Stimulated activated CD8-positive, alpha-beta memory T cell treated with anti-CD3 and anti-CD28 coated beads, Interleukin-15, amount 100 ng/mL, for 24 hours (primary cell): Measurements from ENCODE around the gene RCHY1.
"Not testable (repeated sequence)": the region's sequence is repeated elsewhere in the genome, so short reads cannot be mapped to it uniquely, and the experiment has no call there.

ENCODE experiments used
- DNase-seq: peaks from one replicate; pipeline ENCODE4 v3.0.0-alpha.2; 2020; ENCODE audit warnings: low read depth

The RCHY1 gene

GRCh38 chr4:75514131-75514948, at the start of gene RCHY1, which contains the start of gene THAP6:
TSS of gene RCHY1 (minus strand) at chr4:75514403. CDS start at chr4:75514286, 117 bp downstream.
TSS of gene THAP6 (plus strand) at chr4:75514473. CDS start at chr4:75515453, 980 bp downstream.
- DNase-seq = peak; percentile 81

DNA sequence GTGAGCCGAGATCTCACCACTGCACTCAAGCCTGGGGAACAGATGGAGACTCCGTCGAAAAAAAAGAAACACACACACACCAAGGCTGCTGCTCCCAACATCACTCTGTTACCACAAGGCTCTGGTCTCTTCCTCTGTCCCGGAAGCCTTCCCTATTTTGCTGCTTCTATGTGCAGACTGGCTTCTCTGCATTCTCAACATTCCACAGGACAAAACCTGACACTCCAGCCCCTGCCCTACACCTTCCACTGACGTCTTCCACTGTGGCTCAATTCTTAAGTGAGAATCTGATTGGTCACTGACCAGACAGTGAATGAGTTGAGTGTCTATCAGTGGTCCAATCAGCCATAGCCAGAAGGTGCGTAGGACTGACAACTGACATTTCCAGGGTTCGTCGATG, 47.6 kb upstream of the RCHY1 start:
- no peak for DNase-seq

DNA sequence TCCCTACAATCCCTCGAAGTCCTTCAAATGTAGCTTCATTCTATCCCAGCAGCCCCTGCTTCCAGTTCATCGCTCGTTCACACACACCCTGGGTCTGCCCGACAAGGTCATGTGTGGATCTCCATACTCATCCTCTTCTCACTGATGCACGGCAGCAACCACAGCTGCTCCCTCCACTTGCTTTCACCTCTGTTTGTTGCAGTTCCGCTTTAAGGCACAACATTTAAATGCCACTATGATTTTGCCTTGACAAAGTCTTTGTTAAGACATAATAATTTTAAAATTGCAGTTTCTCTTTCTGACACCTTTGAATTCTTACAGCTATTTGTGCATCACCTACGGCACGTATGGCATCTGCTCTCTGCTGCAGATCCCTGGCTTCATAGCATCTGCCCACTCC, 43.5 kb upstream of the RCHY1 start:
- no peak for DNase-seq

DNA sequence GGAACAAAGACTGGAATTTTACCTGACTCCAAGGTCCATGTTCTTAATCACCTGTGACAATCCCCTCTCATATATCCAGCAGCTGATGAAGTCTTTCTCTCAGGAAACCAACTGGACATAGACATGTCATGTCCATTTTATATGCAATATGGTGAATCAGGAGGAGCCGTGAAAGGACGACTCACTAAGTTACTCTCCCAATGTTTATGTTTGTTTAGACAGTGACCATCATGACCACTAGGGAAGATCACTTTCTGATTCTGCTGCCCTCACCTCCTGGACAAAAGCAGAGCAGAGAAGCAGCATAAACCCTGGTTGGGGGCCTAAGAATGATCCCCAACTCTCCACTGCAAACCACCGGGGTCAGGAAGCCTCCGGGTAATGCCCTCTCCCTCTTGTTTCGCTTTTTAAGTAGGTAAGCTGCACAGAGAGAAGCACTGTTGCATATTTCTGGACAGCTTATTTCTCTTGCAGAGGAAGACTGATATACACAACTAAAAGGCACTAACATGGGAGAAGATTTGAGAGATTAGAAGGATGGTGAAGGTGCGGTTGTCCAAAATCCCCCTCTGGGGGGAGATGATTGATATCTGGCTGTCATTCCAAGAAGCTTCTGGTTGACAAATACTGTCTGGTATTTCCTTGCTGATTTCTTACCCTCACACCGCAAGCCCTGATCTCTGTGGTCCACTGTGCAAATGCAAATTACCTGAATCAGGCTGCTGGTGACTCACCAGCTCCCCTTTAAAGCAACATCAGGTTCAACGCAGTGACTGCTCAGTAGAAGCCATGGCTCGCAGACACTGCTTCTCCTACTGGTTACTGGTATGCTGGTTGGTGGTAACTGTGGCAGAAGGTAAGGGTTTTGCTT, 41.3 kb upstream of the RCHY1 start, which contains the start of gene ODAPH:
ODAPH (plus strand) TSS at position 773 of the 871 bp plus-strand sequence; CDS start at position 790, 17 bp downstream.
- DNase-seq = no peak

- DNase-seq = no peak
Measured at GRCh38 chr4:75552452-75552851, 38.2 kb upstream of the RCHY1 start.

DNA sequence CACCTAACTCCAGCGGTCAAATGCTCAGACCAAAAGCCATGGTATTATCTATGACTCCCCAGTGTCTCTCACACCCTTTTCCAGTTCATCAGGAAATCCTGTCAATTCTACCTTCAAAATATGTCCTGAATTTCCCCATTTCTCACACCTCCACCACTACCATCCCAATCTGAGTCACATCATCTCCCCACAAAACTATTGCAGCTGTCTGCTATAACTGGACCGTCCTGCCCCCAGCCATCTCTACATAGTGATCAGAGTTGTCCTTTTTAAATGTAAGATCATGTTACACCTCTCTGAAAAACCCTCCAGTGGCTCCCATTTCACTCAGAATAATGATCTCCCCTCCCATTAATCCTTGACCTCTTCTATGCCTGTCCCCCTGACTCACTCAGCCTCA, 34.8 kb upstream of the RCHY1 start:
- no peak for DNase-seq

GRCh38 chr4:75547647-75548387, 33.6 kb upstream of the RCHY1 start:
- DNase-seq = no peak

- no peak for DNase-seq
Measured at GRCh38 chr4:75545526-75545925, 31.3 kb upstream of the RCHY1 start.

GRCh38 chr4:75544870-75545269, 30.7 kb upstream of the RCHY1 start:
- no peak for DNase-seq

DNA sequence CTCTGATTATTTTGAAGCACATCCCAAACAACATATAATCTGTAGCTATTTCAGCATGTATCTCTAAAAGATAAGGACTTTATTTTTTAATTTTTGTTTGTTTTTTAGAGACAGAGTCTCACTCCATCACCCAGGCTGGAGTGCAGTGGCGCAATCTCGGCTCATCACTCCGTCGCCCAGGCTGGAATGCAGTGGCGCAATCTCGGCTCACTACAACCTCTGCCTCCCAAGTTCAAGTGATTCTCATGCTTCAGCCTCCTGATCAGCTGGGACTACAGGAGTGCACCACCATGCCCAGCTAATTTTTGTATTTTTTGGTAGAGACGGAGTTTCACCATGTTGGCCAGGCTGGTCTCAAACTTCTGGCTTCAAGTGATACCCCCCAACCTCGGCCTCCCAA, 30.0 kb upstream of the RCHY1 start:
- not testable (repeated sequence) for DNase-seq

DNA sequence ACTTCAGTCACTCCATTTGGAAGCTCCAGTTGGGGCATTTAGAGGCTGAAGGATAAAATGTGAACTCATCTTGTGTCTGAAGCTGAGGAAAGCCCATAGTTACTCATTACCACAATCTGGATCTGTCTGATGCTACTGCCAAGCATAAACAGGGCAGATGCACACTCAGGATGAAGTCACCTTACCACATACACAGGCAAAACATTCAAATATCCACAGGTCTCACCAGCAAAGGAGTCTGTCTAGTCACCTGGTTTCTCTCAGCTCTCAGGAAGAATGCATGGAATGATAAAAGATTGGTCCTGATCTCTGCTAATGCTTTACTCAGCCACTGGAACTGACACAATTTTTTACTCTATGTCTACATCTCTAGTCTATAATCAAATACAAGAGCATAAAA, 28.6 kb upstream of the RCHY1 start:
- DNase-seq = no peak

DNA sequence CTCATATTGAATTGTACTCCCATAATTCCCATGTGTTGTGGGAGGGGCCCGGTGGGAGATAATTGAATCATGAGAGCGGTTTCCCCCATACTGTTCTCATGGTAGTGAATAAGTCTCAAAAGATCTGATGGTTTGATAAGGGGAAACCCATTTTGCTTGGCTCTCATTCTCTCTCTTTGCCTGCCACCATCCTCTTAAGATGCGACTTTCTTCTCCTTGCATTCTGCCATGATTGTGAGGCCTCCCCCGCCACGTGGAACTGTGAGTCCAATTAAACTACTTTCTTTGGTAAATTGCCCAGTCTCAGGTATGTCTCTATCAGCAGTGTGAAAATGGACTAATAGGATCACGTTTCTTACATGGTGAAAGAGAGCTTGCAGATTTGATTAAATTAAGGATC, 23.1 kb upstream of the RCHY1 start:
- DNase-seq = not testable (repeated sequence)

GRCh38 chr4:75533926-75534325, 19.7 kb upstream of the RCHY1 start:
- DNase-seq = not testable (repeated sequence)

- not testable (repeated sequence) for DNase-seq
Measured at GRCh38 chr4:75533339-75533887, 19.2 kb upstream of the RCHY1 start.

GRCh38 chr4:75531536-75532143, 17.4 kb upstream of the RCHY1 start:
- not testable (repeated sequence) for DNase-seq

- DNase-seq = no peak
Measured at GRCh38 chr4:75530556-75531322, 16.5 kb upstream of the RCHY1 start.

- DNase-seq = no peak
Measured at GRCh38 chr4:75527482-75527881, 13.3 kb upstream of the RCHY1 start.

GRCh38 chr4:75525910-75526309, 11.7 kb upstream of the RCHY1 start:
- no peak for DNase-seq

GRCh38 chr4:75525086-75525485, 10.9 kb upstream of the RCHY1 start:
- DNase-seq = no peak

- not testable (repeated sequence) for DNase-seq
Measured at GRCh38 chr4:75519452-75519851, 5.2 kb upstream of the RCHY1 start.

DNA sequence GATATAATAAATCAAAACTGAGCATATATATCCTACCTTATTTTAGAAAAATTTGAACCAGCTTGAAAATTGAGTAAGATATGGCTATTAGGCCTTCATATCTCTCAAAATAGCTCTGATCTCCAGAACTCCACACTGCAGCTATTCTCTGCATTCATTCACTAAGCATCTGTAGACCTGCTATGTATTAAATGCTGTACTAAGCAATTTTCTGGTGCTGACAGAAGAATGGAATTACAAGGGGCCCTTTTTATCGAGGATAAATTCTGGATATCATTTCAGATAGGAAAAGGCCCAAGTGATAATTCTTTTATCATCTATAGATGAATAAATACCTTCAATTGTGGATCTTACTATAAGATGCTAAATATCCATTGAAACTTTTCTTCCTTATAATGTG, 1.9 kb upstream of the RCHY1 start:
- DNase-seq = no peak
